ENCODE data around the gene NCAN.

DNA sequence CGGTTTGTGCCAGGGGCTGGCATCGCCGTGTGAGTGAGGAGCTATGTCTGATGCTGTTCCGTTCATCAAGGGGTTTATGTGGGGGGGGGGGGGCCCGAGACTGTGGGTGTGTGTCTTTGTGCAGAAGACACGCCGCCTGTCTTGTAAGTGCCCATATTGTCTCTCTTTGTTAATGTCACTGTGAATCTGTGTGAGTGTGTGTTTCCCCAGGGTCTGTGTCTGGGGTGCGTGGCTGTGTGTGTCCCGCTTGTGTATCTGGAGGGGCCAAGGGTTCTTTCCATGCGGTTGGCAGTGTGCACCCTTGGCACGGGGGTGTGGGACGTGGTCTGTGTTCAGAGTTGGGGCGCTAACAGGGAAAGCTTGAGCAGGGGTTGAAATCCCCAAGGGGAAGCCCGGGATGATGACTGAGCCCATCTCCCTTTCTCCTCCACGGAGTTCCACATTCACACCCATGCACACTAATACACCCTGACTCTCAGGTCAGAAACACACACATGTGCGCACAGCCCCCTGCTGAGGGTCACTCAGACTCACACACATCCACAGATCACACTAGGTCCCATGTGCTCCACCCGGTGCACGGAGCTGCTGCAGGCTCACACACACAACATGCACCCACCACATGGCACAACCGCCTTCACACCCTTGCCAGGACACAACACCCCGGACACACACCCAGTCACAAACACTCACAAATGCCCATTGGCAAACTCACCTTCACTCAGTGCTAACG is 1.8 kb downstream of the NCAN start:
- TF ChIP-seq, protein P1, sequence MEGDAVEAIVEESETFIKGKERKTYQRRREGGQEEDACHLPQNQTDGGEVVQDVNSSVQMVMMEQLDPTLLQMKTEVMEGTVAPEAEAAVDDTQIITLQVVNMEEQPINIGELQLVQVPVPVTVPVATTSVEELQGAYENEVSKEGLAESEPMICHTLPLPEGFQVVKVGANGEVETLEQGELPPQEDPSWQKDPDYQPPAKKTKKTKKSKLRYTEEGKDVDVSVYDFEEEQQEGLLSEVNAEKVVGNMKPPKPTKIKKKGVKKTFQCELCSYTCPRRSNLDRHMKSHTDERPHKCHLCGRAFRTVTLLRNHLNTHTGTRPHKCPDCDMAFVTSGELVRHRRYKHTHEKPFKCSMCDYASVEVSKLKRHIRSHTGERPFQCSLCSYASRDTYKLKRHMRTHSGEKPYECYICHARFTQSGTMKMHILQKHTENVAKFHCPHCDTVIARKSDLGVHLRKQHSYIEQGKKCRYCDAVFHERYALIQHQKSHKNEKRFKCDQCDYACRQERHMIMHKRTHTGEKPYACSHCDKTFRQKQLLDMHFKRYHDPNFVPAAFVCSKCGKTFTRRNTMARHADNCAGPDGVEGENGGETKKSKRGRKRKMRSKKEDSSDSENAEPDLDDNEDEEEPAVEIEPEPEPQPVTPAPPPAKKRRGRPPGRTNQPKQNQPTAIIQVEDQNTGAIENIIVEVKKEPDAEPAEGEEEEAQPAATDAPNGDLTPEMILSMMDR (IDR thresholded peaks at IDR 0.05): no peak
- TF ChIP-seq POLR2AphosphoS5 (IDR thresholded peaks at IDR 0.05): no peak
- no peak for TF ChIP-seq POLR2A (IDR thresholded peaks at IDR 0.05)
